Measurements from ENCODE around the gene TMEM9B. TPM values are rescaled to one million over a fixed set of nuclear protein-coding genes. Genes with fewer than 3 reads are reported as not detected.
"Not testable (repeated sequence)": the region's sequence is repeated elsewhere in the genome, so short reads cannot be mapped to it uniquely, and the experiment has no call there.

Gene TMEM9B
- total RNA-seq, 1 experiment from 2014 or later, result 29.6 TPM

DNA sequence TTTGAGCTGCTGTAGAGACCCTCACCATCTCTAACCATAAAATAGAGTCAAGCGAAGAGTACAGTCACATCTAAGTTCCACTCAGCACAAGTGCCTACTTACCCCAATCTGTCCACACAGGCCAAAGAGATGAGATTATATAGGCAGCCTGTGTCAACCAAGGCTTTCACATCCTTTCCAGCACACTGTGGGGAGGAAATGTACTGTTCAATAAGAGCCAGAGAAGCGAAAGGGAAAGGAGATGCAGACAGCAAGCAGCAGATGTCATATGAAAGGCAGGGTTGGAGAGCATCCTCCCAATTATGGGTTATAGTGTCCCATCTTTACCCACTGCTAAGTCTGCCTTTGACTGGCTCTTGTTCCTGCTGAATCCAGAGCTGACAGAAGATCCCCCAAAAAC, 23.2 kb upstream of the TMEM9B start:
- intact Hi-C loops (cut with micrococcal nuclease; ENCODE audit: unreplicated experiment), result no loop called here

DNA sequence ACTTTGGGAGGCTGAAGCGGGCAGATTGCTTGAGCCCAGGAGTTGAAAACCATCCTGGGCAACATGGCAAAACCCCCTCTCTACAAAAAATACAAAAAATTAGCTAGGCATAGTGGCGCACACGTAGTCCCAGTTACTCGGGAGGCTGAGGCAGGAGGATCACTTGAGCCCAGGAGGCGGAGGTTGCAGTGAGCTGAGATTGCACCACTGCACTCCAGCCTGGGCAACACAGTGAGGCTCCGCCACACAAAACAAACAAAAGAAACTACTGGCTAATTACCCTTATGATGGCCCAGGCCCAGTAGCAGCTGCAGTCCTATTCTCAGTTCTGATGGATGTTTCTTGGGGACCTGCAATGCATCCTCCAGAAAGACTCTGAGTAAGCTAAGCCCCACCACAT, 22.5 kb upstream of the TMEM9B start:
- intact Hi-C loops (cut with micrococcal nuclease; ENCODE audit: unreplicated experiment); H3K4me3 ChIP-seq (ENCODE audit: low read depth, low read length); H3K36me3 Mint-ChIP-seq (ENCODE audit: insufficient read depth, unreplicated experiment); H3K9me3 ChIP-seq; H3K4me3 Mint-ChIP-seq (ENCODE audit: unreplicated experiment); H3K36me3 ChIP-seq (ENCODE audit: control insufficient read depth, insufficient read depth, low read length); H3K27me3 ChIP-seq (replicated peaks; ENCODE audit: control insufficient read depth, insufficient read depth, low read length); H3K27ac Mint-ChIP-seq (ENCODE audit: unreplicated experiment); H3K4me1 ChIP-seq; POLR2A ChIA-PET; H3K4me1 Mint-ChIP-seq (ENCODE audit: low read depth, unreplicated experiment); BruUV-seq (replicated peaks); CTCF ChIA-PET; DNase-seq; H3K27me3 Mint-ChIP-seq (ENCODE audit: insufficient read depth, unreplicated experiment); H3K9me3 Mint-ChIP-seq (ENCODE audit: unreplicated experiment): not testable (repeated sequence)

More for the DNA sequence above, 23.2 kb upstream of the TMEM9B start:
- no peaks in the 10 kb centered on the region for H3K36me3 ChIP-seq (ENCODE audit: control insufficient read depth, insufficient read depth, low read length)
- Mint-ChIP-seq H3K4me3 (ENCODE audit: unreplicated experiment) (no peak overlapping the region), H3K36me3 (ENCODE audit: insufficient read depth, unreplicated experiment) (no peaks in the 10 kb centered on the region), H3K4me1 (ENCODE audit: low read depth, unreplicated experiment) (no peaks in the 10 kb centered on the region), H3K9me3 (ENCODE audit: unreplicated experiment) (no peaks in the 10 kb centered on the region), H3K27me3 (ENCODE audit: insufficient read depth, unreplicated experiment) (no peaks in the 10 kb centered on the region), H3K27ac (ENCODE audit: unreplicated experiment) (no peak overlapping the region)
- no peak for DNase-seq
- ChIA-PET CTCF (interaction anchor here (0.6 kb wide), 1 partner anchor 11 kb away, joined by 5 read pairs; no protein-coding TSS in a partner anchor), POLR2A (no interaction called here)
- no peaks in the 10 kb centered on the region for H3K27me3 ChIP-seq (replicated peaks; ENCODE audit: control insufficient read depth, insufficient read depth, low read length)
- no TSS peak for BruUV-seq (replicated peaks)
- TF ChIP-seq CTCF (IDR thresholded peaks at IDR 0.05; ENCODE audit: insufficient read depth in 1 of 2, low read depth in 1 of 2, low read length in 1 of 2, severe bottlenecking in 1 of 2, unreplicated experiment in 1 of 2), result no peak
- H3K4me3 ChIP-seq (ENCODE audit: low read depth, low read length), result no peak overlapping the region
- no peaks in the 10 kb centered on the region for H3K9me3 ChIP-seq
- no peaks in the 10 kb centered on the region for H3K4me1 ChIP-seq

DNA sequence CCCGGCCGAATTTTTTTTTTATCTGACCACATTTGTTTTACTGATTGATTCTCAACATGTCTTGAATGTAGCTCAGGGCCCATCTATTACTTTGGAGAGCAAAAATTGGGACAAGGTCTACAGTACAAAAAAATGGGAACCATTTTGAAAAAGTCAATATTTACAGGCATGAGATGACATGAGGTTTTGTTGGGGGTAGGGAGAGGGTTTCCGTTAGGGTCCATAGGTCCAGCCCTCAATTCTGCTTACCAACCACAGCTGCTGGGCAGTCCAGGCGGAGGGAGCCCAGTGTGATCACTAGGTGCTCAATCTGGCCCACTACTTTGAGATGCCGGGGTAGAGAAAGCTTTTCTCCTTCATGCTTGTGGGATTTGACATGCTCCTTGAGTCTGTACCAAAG, 21.2 kb upstream of the TMEM9B start:
- intact Hi-C loops (cut with micrococcal nuclease; ENCODE audit: unreplicated experiment), result no loop called here
- Histone ChIP-seq H3K9me3 (no peaks in the 10 kb centered on the region), H3K4me1 (no peaks in the 10 kb centered on the region), H3K27me3 (replicated peaks; ENCODE audit: control insufficient read depth, insufficient read depth, low read length) (no peaks in the 10 kb centered on the region), H3K4me3 (ENCODE audit: low read depth, low read length) (no peak overlapping the region), H3K36me3 (ENCODE audit: control insufficient read depth, insufficient read depth, low read length) (no peaks in the 10 kb centered on the region)
- H3K4me3 Mint-ChIP-seq (ENCODE audit: unreplicated experiment), result no peak overlapping the region
- no peak for TF ChIP-seq CTCF (IDR thresholded peaks at IDR 0.05; ENCODE audit: insufficient read depth in 1 of 2, low read depth in 1 of 2, low read length in 1 of 2, severe bottlenecking in 1 of 2, unreplicated experiment in 1 of 2)
- DNase-seq, result no peak
- H3K36me3 Mint-ChIP-seq (ENCODE audit: insufficient read depth, unreplicated experiment), result no peaks in the 10 kb centered on the region
- no peaks in the 10 kb centered on the region for H3K9me3 Mint-ChIP-seq (ENCODE audit: unreplicated experiment)
- no peak overlapping the region for H3K27ac Mint-ChIP-seq (ENCODE audit: unreplicated experiment)
- no peaks in the 10 kb centered on the region for H3K27me3 Mint-ChIP-seq (ENCODE audit: insufficient read depth, unreplicated experiment)
- H3K4me1 Mint-ChIP-seq (ENCODE audit: low read depth, unreplicated experiment), result no peaks in the 10 kb centered on the region
- POLR2A ChIA-PET, result no interaction called here
- CTCF ChIA-PET, result no interaction called here
- BruUV-seq (replicated peaks), result no TSS peak

GRCh38 chr11:8983552-8983951, 19.3 kb upstream of the TMEM9B start:
- CTCF ChIA-PET, result no interaction called here
- DNase-seq, result no peak
- intact Hi-C loops (cut with micrococcal nuclease; ENCODE audit: unreplicated experiment), result no loop called here
- Mint-ChIP-seq H3K9me3 (ENCODE audit: unreplicated experiment) (no peaks in the 10 kb centered on the region), H3K27me3 (ENCODE audit: insufficient read depth, unreplicated experiment) (no peaks in the 10 kb centered on the region), H3K4me1 (ENCODE audit: low read depth, unreplicated experiment) (no peaks in the 10 kb centered on the region), H3K36me3 (ENCODE audit: insufficient read depth, unreplicated experiment) (no peaks in the 10 kb centered on the region), H3K27ac (ENCODE audit: unreplicated experiment) (no peak overlapping the region), H3K4me3 (ENCODE audit: unreplicated experiment) (no peak overlapping the region)
- no peaks in the 10 kb centered on the region for H3K36me3 ChIP-seq (ENCODE audit: control insufficient read depth, insufficient read depth, low read length)
- H3K27me3 ChIP-seq (replicated peaks; ENCODE audit: control insufficient read depth, insufficient read depth, low read length), result no peaks in the 10 kb centered on the region
- H3K9me3 ChIP-seq, result no peaks in the 10 kb centered on the region
- POLR2A ChIA-PET, result no interaction called here
- no TSS peak for BruUV-seq (replicated peaks)
- no peak overlapping the region for H3K4me3 ChIP-seq (ENCODE audit: low read depth, low read length)
- no peak for TF ChIP-seq CTCF (IDR thresholded peaks at IDR 0.05; ENCODE audit: insufficient read depth in 1 of 2, low read depth in 1 of 2, low read length in 1 of 2, severe bottlenecking in 1 of 2, unreplicated experiment in 1 of 2)
- H3K4me1 ChIP-seq, result no peaks in the 10 kb centered on the region

Measured in Caco-2 (cell line).